Tibial artery (tissue), 4 donors: ENCODE measurements around the gene TRIM47.

Source experiments
- DNase-seq, 2 donors: peaks; one replicate each; pipeline ENCODE4 v3.0.0-alpha.2; 2019
- H3K27ac ChIP-seq, 2 donors: fragments of 200-600 bp; sonication (generic) in 1 of 2; 1 replicate in 1 of 2; 2 replicates in 1 of 2; pipeline ENCODE4 v1.5.1; 2018 to 2019; ENCODE audit warnings: mild to moderate bottlenecking in 1 of 2
- H3K27me3 ChIP-seq, 2 donors: fragments of 200-600 bp; sonication (generic) in 1 of 2; one replicate each; pipeline versions ENCODE4 v1.5.1 to v1.6.0; 2016 to 2019
- H3K36me3 ChIP-seq, 3 donors: fragments of 200-600 bp; sonication (generic) in 2 of 3; one replicate each; pipeline ENCODE4 v1.5.1; 2016 to 2019; ENCODE audit warnings: mild to moderate bottlenecking in 2 of 3
- H3K4me1 ChIP-seq, 4 donors: fragments of 200-600 bp; sonication (generic) in 2 of 4; 1 replicate in 3 of 4; 2 replicates in 1 of 4; pipeline ENCODE4 v1.5.1; 2016 to 2019
- H3K4me3 ChIP-seq, 2 donors: fragments of 200-600 bp; sonication (generic) in 1 of 2; 1 replicate in 1 of 2; 2 replicates in 1 of 2; pipeline ENCODE4 v1.5.1; 2018 to 2019; ENCODE audit warnings: mild to moderate bottlenecking in 2 of 2
- H3K9me3 ChIP-seq, 3 donors: fragments of 200-600 bp; sonication (generic) in 1 of 3; one replicate each; pipeline ENCODE4 v1.5.1; 2016 to 2019
- CTCF ChIP-seq, 2 experiments: fragments of 200-600 bp in 1 of 2; fragments of 450-650 bp in 1 of 2; IDR thresholded peaks; one replicate each; pipeline ENCODE4 v1.5.1; 2017 to 2019; ENCODE audit warnings: antibody characterized with exemption in 2 of 2, mild to moderate bottlenecking in 1 of 2, moderate library complexity in 1 of 2
- intact Hi-C: fragments of 100-400 bp; cut with DNase I; formaldehyde crosslinking; loops from one replicate; pipeline ENCODE4 v1.15.0; 2023; ENCODE audit warnings: low total_unique reads

Gene TRIM47

GRCh38 chr17:75904749-75905521 is 26.6 kb upstream of the TRIM47 start, which contains the start of gene MRPL38:
Gene MRPL38 (minus strand): TSS chr17:75904884. CDS start chr17:75904875, 9 bp downstream.
- Histone ChIP-seq H3K27me3 (no peaks in the 10 kb centered on the region), H3K36me3 (peaks cover 14 to 32% (median 30%) of the 10 kb centered on the region in 3 donors), H3K9me3 (no peaks in the 10 kb centered on the region), H3K4me3 (peak within 1 kb of the TSS; percentile 75 to 79), H3K4me1 (peaks cover 0 to 14% (median 8%) of the 10 kb centered on the region in 4 donors), H3K27ac (peak within 1 kb of the TSS; percentile 84 to 91)
- DNase-seq: peak; percentile 89 to 96
- intact Hi-C loops: loop anchor here (2.0 to 10.0 kb wide), 2 partner anchors 102 to 370 kb away; no protein-coding TSS in a partner anchor
- peak; percentile 96 to 100 for TF ChIP-seq CTCF (IDR thresholded peaks at IDR 0.05)

GRCh38 chr17:75902406-75902805 is 24.0 kb upstream of the TRIM47 start:
- Histone ChIP-seq H3K4me1 (peaks cover 0 to 17% (median 9%) of the 10 kb centered on the region in 4 donors), H3K27ac (no peak overlapping the region), H3K27me3 (no peaks in the 10 kb centered on the region), H3K36me3 (peaks cover 22 to 53% (median 49%) of the 10 kb centered on the region in 3 donors), H3K9me3 (no peaks in the 10 kb centered on the region), H3K4me3 (no peak overlapping the region)
- DNase-seq: no peak
- intact Hi-C loops: loop anchor here (10.0 kb wide), 1 partner anchor 372 kb away; no protein-coding TSS in a partner anchor
- no peak for TF ChIP-seq CTCF (IDR thresholded peaks at IDR 0.05)

- intact Hi-C loops: loop anchor here (10.0 kb wide), 1 partner anchor 373 kb away; no protein-coding TSS in a partner anchor
These were observed 23.3 kb upstream of the TRIM47 start for GRCh38 chr17:75901727-75902126.

GRCh38 chr17:75900691-75901533 is 22.5 kb upstream of the TRIM47 start:
- no peaks in the 10 kb centered on the region for H3K27me3 ChIP-seq
- no peaks in the 10 kb centered on the region for H3K9me3 ChIP-seq
- H3K4me1 ChIP-seq: peaks cover 0 to 24% (median 14%) of the 10 kb centered on the region in 4 donors
- DNase-seq: no peak
- H3K27ac ChIP-seq: no peak overlapping the region
- peaks cover 22 to 53% (median 49%) of the 10 kb centered on the region in 3 donors for H3K36me3 ChIP-seq
- no peak overlapping the region for H3K4me3 ChIP-seq
- intact Hi-C loops: loop anchor here (10.0 kb wide), 1 partner anchor 374 kb away; no protein-coding TSS in a partner anchor
- TF ChIP-seq CTCF (IDR thresholded peaks at IDR 0.05): no peak

More at GRCh38 chr17:75901727-75902126, 23.3 kb upstream of the TRIM47 start:
- no peaks in the 10 kb centered on the region for H3K27me3 ChIP-seq
- no peak for DNase-seq
- TF ChIP-seq CTCF (IDR thresholded peaks at IDR 0.05): no peak
- H3K27ac ChIP-seq: no peak overlapping the region
- H3K4me1 ChIP-seq: peaks cover 0 to 22% (median 12%) of the 10 kb centered on the region in 4 donors
- H3K36me3 ChIP-seq: peaks cover 22 to 53% (median 49%) of the 10 kb centered on the region in 3 donors
- no peaks in the 10 kb centered on the region for H3K9me3 ChIP-seq
- H3K4me3 ChIP-seq: no peak overlapping the region

GRCh38 chr17:75899767-75900468 is 21.5 kb upstream of the TRIM47 start:
- intact Hi-C loops: loop anchor here (10.0 kb wide), 1 partner anchor 375 kb away; no protein-coding TSS in a partner anchor
- H3K36me3 ChIP-seq: peaks cover 22 to 53% (median 49%) of the 10 kb centered on the region in 3 donors

More at GRCh38 chr17:75899767-75900468, 21.5 kb upstream of the TRIM47 start:
- H3K4me3 ChIP-seq: no peak overlapping the region
- no peaks in the 10 kb centered on the region for H3K9me3 ChIP-seq
- peaks cover 0 to 32% (median 22%) of the 10 kb centered on the region in 4 donors for H3K4me1 ChIP-seq
- no peak overlapping the region for H3K27ac ChIP-seq
- DNase-seq: no peak
- TF ChIP-seq CTCF (IDR thresholded peaks at IDR 0.05): no peak
- H3K27me3 ChIP-seq: no peaks in the 10 kb centered on the region
